Myocyte (in vitro differentiated cells): ENCODE measurements around the gene DGKB. TPM values are rescaled to one million over a fixed set of nuclear protein-coding genes. Genes with fewer than 3 reads are reported as not detected.

Source experiments
- DNase-seq: peaks from one replicate; pipeline ENCODE4 v3.0.0-alpha.2; 2012; ENCODE audit warnings: low read depth
- polyA plus RNA-seq: library from polyadenylated mRNA; unstranded; fragments of >200 nt; gene quantifications from one replicate; pipeline ENCODE4 v1.2.1, GENCODE V29; 2012; ENCODE audit warnings: missing spikeins
- total RNA-seq: library from RNA; depleted of rRNA; stranded (reverse); fragments of >200 nt; gene quantifications from 2 replicates; pipeline ENCODE4 v1.2.3, GENCODE V29; 2014

The DGKB gene
- total RNA-seq = 3.7 and 4.1 TPM in 2 replicates
- polyA plus RNA-seq = 0.13 TPM

- peak; percentile 44 for DNase-seq
These were observed at the start of gene DGKB for GRCh38 chr7:14902589-14903067. TSS of gene DGKB (minus strand) at chr7:14902751.

GRCh38 chr7:14950013-14950412 is 47.5 kb upstream of the DGKB start:
- no peak for DNase-seq

GRCh38 chr7:14938181-14938580 is 35.6 kb upstream of the DGKB start:
- DNase-seq = no peak

- no peak for DNase-seq
These were observed 35.0 kb upstream of the DGKB start for GRCh38 chr7:14937581-14937980.

GRCh38 chr7:14936554-14936953 is 34.0 kb upstream of the DGKB start:
- no peak for DNase-seq

- DNase-seq = no peak
These were observed 32.3 kb upstream of the DGKB start for GRCh38 chr7:14934839-14935238.

GRCh38 chr7:14931511-14932215 is 29.1 kb upstream of the DGKB start:
- peak; percentile 67 for DNase-seq

- peak; percentile 38 for DNase-seq
These were observed 21.8 kb upstream of the DGKB start for GRCh38 chr7:14924398-14924797.

- DNase-seq = no peak
These were observed 8.5 kb upstream of the DGKB start for GRCh38 chr7:14911077-14911476.

- no peak for DNase-seq
These were observed 6.1 kb upstream of the DGKB start for GRCh38 chr7:14908697-14909096.

- DNase-seq = no peak
These were observed 3.2 kb upstream of the DGKB start for GRCh38 chr7:14905764-14906163.

GRCh38 chr7:14900051-14900450 is 2.5 kb downstream of the DGKB start:
- DNase-seq = no peak

- peak; percentile 17 for DNase-seq
These were observed 3.5 kb downstream of the DGKB start for GRCh38 chr7:14899030-14899429.

GRCh38 chr7:14896461-14896860 is 6.1 kb downstream of the DGKB start:
- no peak for DNase-seq

- no peak for DNase-seq
These were observed 7.7 kb downstream of the DGKB start for GRCh38 chr7:14894826-14895225.

- DNase-seq = no peak
These were observed 9.6 kb downstream of the DGKB start for GRCh38 chr7:14892961-14893360.

GRCh38 chr7:14891289-14891688 is 11.3 kb downstream of the DGKB start:
- no peak for DNase-seq

GRCh38 chr7:14888962-14889361 is 13.6 kb downstream of the DGKB start:
- DNase-seq = no peak

GRCh38 chr7:14886533-14886932 is 16.0 kb downstream of the DGKB start:
- no peak for DNase-seq

GRCh38 chr7:14875941-14876587 is 26.5 kb downstream of the DGKB start:
- no peak for DNase-seq

GRCh38 chr7:14871880-14872279 is 30.7 kb downstream of the DGKB start:
- no peak for DNase-seq

- no peak for DNase-seq
These were observed 32.2 kb downstream of the DGKB start for GRCh38 chr7:14870394-14870793.

GRCh38 chr7:14868937-14869336 is 33.6 kb downstream of the DGKB start:
- no peak for DNase-seq
